Measurements from ENCODE around the gene OCLN.
"Not testable (repeated sequence)": the region's sequence is repeated elsewhere in the genome, so short reads cannot be mapped to it uniquely, and the experiment has no call there.

The OCLN gene

GRCh38 chr5:69491838-69492390 is 676 bp upstream of the OCLN start:
- no peak for DNase-seq (ENCODE audit: low spot score)

- DNase-seq (ENCODE audit: low spot score) = peak; percentile 19
These were observed 369 bp downstream of the OCLN start for GRCh38 chr5:69492923-69493395.

- peak; percentile 23 for DNase-seq (ENCODE audit: low spot score)
These were observed 975 bp downstream of the OCLN start for GRCh38 chr5:69493396-69494133.

- no peak for DNase-seq (ENCODE audit: low spot score)
These were observed 1.9 kb downstream of the OCLN start for GRCh38 chr5:69494452-69494851.

GRCh38 chr5:69497006-69497520 is 4.5 kb downstream of the OCLN start:
- DNase-seq (ENCODE audit: low spot score) = no peak

GRCh38 chr5:69498384-69498783 is 5.8 kb downstream of the OCLN start:
- DNase-seq (ENCODE audit: low spot score) = no peak

- no peak for DNase-seq (ENCODE audit: low spot score)
These were observed 9.8 kb downstream of the OCLN start for GRCh38 chr5:69502367-69502766.

- no peak for DNase-seq (ENCODE audit: low spot score)
These were observed 10.3 kb downstream of the OCLN start for GRCh38 chr5:69502767-69503488.

GRCh38 chr5:69504036-69504435 is 11.4 kb downstream of the OCLN start:
- DNase-seq (ENCODE audit: low spot score) = no peak

GRCh38 chr5:69505306-69505705 is 12.7 kb downstream of the OCLN start:
- no peak for DNase-seq (ENCODE audit: low spot score)

GRCh38 chr5:69509212-69509611 is 16.6 kb downstream of the OCLN start:
- DNase-seq (ENCODE audit: low spot score) = no peak

- DNase-seq (ENCODE audit: low spot score) = no peak
These were observed 18.1 kb downstream of the OCLN start for GRCh38 chr5:69510694-69511093.

GRCh38 chr5:69512740-69513260 is 20.2 kb downstream of the OCLN start:
- DNase-seq (ENCODE audit: low spot score) = no peak

GRCh38 chr5:69515570-69515969 is 23.0 kb downstream of the OCLN start:
- not testable (repeated sequence) for DNase-seq (ENCODE audit: low spot score)

- DNase-seq (ENCODE audit: low spot score) = no peak
These were observed 24.2 kb downstream of the OCLN start for GRCh38 chr5:69516769-69517168.

GRCh38 chr5:69517763-69518212 is 25.2 kb downstream of the OCLN start:
- DNase-seq (ENCODE audit: low spot score) = no peak

- DNase-seq (ENCODE audit: low spot score) = no peak
These were observed 26.7 kb downstream of the OCLN start for GRCh38 chr5:69519285-69519684.

- DNase-seq (ENCODE audit: low spot score) = no peak
These were observed 29.4 kb downstream of the OCLN start for GRCh38 chr5:69522035-69522434.

- DNase-seq (ENCODE audit: low spot score) = no peak
These were observed 32.9 kb downstream of the OCLN start for GRCh38 chr5:69525490-69525889.

GRCh38 chr5:69526660-69527059 is 34.1 kb downstream of the OCLN start:
- DNase-seq (ENCODE audit: low spot score) = no peak

- DNase-seq (ENCODE audit: low spot score) = no peak
These were observed 34.7 kb downstream of the OCLN start for GRCh38 chr5:69527128-69527770.

- DNase-seq (ENCODE audit: low spot score) = no peak
These were observed 35.4 kb downstream of the OCLN start for GRCh38 chr5:69528035-69528434.
